Measurements from ENCODE around the gene AP1S1. TPM values are rescaled to one million over a fixed set of nuclear protein-coding genes. Genes with fewer than 3 reads are reported as not detected.

Gene AP1S1
- total RNA-seq, 1 donor = 77.5 TPM

GRCh38 chr7:101140339-101140699 lies 14.0 kb upstream of the AP1S1 start:
- H3K4me3 ChIP-seq (ENCODE audit: low read depth, low read length) = no peak overlapping the region
- no peak for DNase-seq (ENCODE audit: low read depth)
- no peak for TF ChIP-seq CTCF (IDR thresholded peaks at IDR 0.05; ENCODE audit: insufficient read depth, low read length)

- no peak for DNase-seq (ENCODE audit: low read depth)
- H3K4me3 ChIP-seq (ENCODE audit: low read depth, low read length) = no peak overlapping the region
- no peak for TF ChIP-seq CTCF (IDR thresholded peaks at IDR 0.05; ENCODE audit: insufficient read depth, low read length)
Measured at GRCh38 chr7:101140746-101141382, 13.4 kb upstream of the AP1S1 start.

- no peak for TF ChIP-seq CTCF (IDR thresholded peaks at IDR 0.05; ENCODE audit: insufficient read depth, low read length)
- no peak overlapping the region for H3K4me3 ChIP-seq (ENCODE audit: low read depth, low read length)
- DNase-seq (ENCODE audit: low read depth) = no peak
Measured at GRCh38 chr7:101151908-101152651, 2.2 kb upstream of the AP1S1 start.

- peak overlapping the region; percentile 79 for H3K4me3 ChIP-seq (ENCODE audit: low read depth, low read length)
- TF ChIP-seq CTCF (IDR thresholded peaks at IDR 0.05; ENCODE audit: insufficient read depth, low read length) = no peak
- DNase-seq (ENCODE audit: low read depth) = no peak
Measured at GRCh38 chr7:101154693-101155102, 422 bp downstream of the AP1S1 start.

GRCh38 chr7:101155303-101155702 lies 1.0 kb downstream of the AP1S1 start:
- TF ChIP-seq CTCF (IDR thresholded peaks at IDR 0.05; ENCODE audit: insufficient read depth, low read length) = no peak
- DNase-seq (ENCODE audit: low read depth) = no peak
- H3K4me3 ChIP-seq (ENCODE audit: low read depth, low read length) = peak overlapping the region; percentile 79

- DNase-seq (ENCODE audit: low read depth) = no peak
- no peak overlapping the region for H3K4me3 ChIP-seq (ENCODE audit: low read depth, low read length)
- peak; percentile 17 for TF ChIP-seq CTCF (IDR thresholded peaks at IDR 0.05; ENCODE audit: insufficient read depth, low read length)
Measured at GRCh38 chr7:101156277-101156676, 2.0 kb downstream of the AP1S1 start.
